Activated naive CD4-positive, alpha-beta T cell (primary cell): ENCODE results near the gene SRPRA.
"Not testable (repeated sequence)": the region's sequence is repeated elsewhere in the genome, so short reads cannot be mapped to it uniquely, and the experiment has no call there.

Experiments
- DNase-seq, 4 experiments: peaks; one replicate each; lab custom pipeline; 2025; lab: John Stamatoyannopoulos, UW

Gene SRPRA

GRCh38 chr11:126282736-126283591 is 14.3 kb upstream of the SRPRA start, which contains the start of gene TIRAP:
Gene TIRAP (plus strand): TSS chr11:126283093. CDS start chr11:126290895, 7,802 bp downstream.
- DNase-seq = peak in 3 of 4 experiments; percentile 17 to 52 (median 43)

- peak in 1 of 4 experiments; percentile 26 for DNase-seq
Observed at GRCh38 chr11:126282361-126282735, 13.7 kb upstream of the SRPRA start.

- no peak for DNase-seq
Observed at GRCh38 chr11:126281666-126282175, 13.0 kb upstream of the SRPRA start.

- no peak for DNase-seq
Observed at GRCh38 chr11:126281245-126281644, 12.6 kb upstream of the SRPRA start.

GRCh38 chr11:126280595-126280994 is 11.9 kb upstream of the SRPRA start:
- DNase-seq = no peak

GRCh38 chr11:126279191-126279590 is 10.5 kb upstream of the SRPRA start:
- no peak for DNase-seq

GRCh38 chr11:126277780-126278179 is 9.1 kb upstream of the SRPRA start:
- DNase-seq = no peak

- no peak for DNase-seq
Observed at GRCh38 chr11:126277322-126277721, 8.6 kb upstream of the SRPRA start.

GRCh38 chr11:126268361-126268707 is 361 bp downstream of the SRPRA start:
- DNase-seq = no peak

- DNase-seq = no peak
Observed at GRCh38 chr11:126267650-126268049, 1.0 kb downstream of the SRPRA start.

GRCh38 chr11:126265811-126266210 is 2.9 kb downstream of the SRPRA start:
- DNase-seq = no peak

GRCh38 chr11:126263489-126263888 is 5.2 kb downstream of the SRPRA start:
- DNase-seq = no peak

- DNase-seq = no peak
Observed at GRCh38 chr11:126262216-126262615, 6.5 kb downstream of the SRPRA start.

- DNase-seq = no peak
Observed at GRCh38 chr11:126257764-126258163, 10.9 kb downstream of the SRPRA start.

GRCh38 chr11:126257144-126257543 is 11.6 kb downstream of the SRPRA start:
- no peak for DNase-seq

GRCh38 chr11:126256216-126256615 is 12.5 kb downstream of the SRPRA start:
- no peak for DNase-seq

- not testable (repeated sequence) for DNase-seq
Observed at GRCh38 chr11:126255507-126255906, 13.2 kb downstream of the SRPRA start.

- no peak for DNase-seq
Observed at GRCh38 chr11:126254819-126255218, 13.9 kb downstream of the SRPRA start.

GRCh38 chr11:126253265-126253664 is 15.4 kb downstream of the SRPRA start:
- no peak for DNase-seq

- no peak for DNase-seq
Observed at GRCh38 chr11:126246636-126247035, 22.1 kb downstream of the SRPRA start.

GRCh38 chr11:126233391-126233790 is 35.3 kb downstream of the SRPRA start:
- DNase-seq = no peak

- DNase-seq = no peak
Observed at GRCh38 chr11:126232683-126233082, 36.0 kb downstream of the SRPRA start.

- no peak for DNase-seq
Observed at GRCh38 chr11:126231725-126232459, 36.8 kb downstream of the SRPRA start.
